Measurements from ENCODE around the gene MRM3. TPM values are rescaled to one million over a fixed set of nuclear protein-coding genes. Genes with fewer than 3 reads are reported as not detected.
"Not testable (repeated sequence)": the region's sequence is repeated elsewhere in the genome, so short reads cannot be mapped to it uniquely, and the experiment has no call there.

Gene MRM3
- total RNA-seq, 1 donor from 2014 or later = 29.3 TPM

GRCh38 chr17:746783-747629, 35.1 kb upstream of the MRM3 start:
- H3K4me1 Mint-ChIP-seq (ENCODE audit: low read depth) = peaks cover 23% of the 10 kb centered on the region
- no peaks in the 10 kb centered on the region for H3K27me3 Mint-ChIP-seq (ENCODE audit: low read depth)
- intact Hi-C loops (cut with micrococcal nuclease) = no loop called here
- DNase-seq (ENCODE audit: low spot score) = no peak
- peaks cover 10% of the 10 kb centered on the region for H3K9me3 Mint-ChIP-seq
- H3K27ac Mint-ChIP-seq = no peak overlapping the region
- peaks cover 88% of the 10 kb centered on the region for H3K36me3 Mint-ChIP-seq (ENCODE audit: low read depth)
- no peak overlapping the region for H3K4me3 Mint-ChIP-seq (ENCODE audit: low read depth)

GRCh38 chr17:748604-749003, 33.5 kb upstream of the MRM3 start:
- DNase-seq (ENCODE audit: low spot score); H3K27ac Mint-ChIP-seq; intact Hi-C loops (cut with micrococcal nuclease); H3K4me3 Mint-ChIP-seq (ENCODE audit: low read depth); H3K27me3 Mint-ChIP-seq (ENCODE audit: low read depth): not testable (repeated sequence)
- Mint-ChIP-seq H3K9me3 (peaks cover 10% of the 10 kb centered on the region), H3K4me1 (ENCODE audit: low read depth) (peaks cover 26% of the 10 kb centered on the region), H3K36me3 (ENCODE audit: low read depth) (peaks cover 73% of the 10 kb centered on the region)

- intact Hi-C loops (cut with micrococcal nuclease); H3K27me3 Mint-ChIP-seq (ENCODE audit: low read depth); H3K27ac Mint-ChIP-seq; DNase-seq (ENCODE audit: low spot score): not testable (repeated sequence)
- H3K4me1 Mint-ChIP-seq (ENCODE audit: low read depth) = peaks cover 26% of the 10 kb centered on the region
- H3K36me3 Mint-ChIP-seq (ENCODE audit: low read depth) = peaks cover 65% of the 10 kb centered on the region
- H3K4me3 Mint-ChIP-seq (ENCODE audit: low read depth) = peak overlapping the region; percentile 57
- H3K9me3 Mint-ChIP-seq = peaks cover 10% of the 10 kb centered on the region
Observed at GRCh38 chr17:749359-749758, 32.8 kb upstream of the MRM3 start.

GRCh38 chr17:750431-751037, 31.6 kb upstream of the MRM3 start:
- peaks cover 61% of the 10 kb centered on the region for H3K36me3 Mint-ChIP-seq (ENCODE audit: low read depth)
- intact Hi-C loops (cut with micrococcal nuclease) = loop anchor here (2.0 to 5.0 kb wide), 2 partner anchors 32 to 338 kb away; partner anchors contain the start of genes GLOD4 and MRM3
- peak overlapping the region; percentile 8 for H3K27ac Mint-ChIP-seq

GRCh38 chr17:751269-752001, 30.7 kb upstream of the MRM3 start:
- Mint-ChIP-seq H3K4me3 (ENCODE audit: low read depth) (peak overlapping the region; percentile 98), H3K27ac (peak overlapping the region; percentile 91), H3K9me3 (peaks cover 10% of the 10 kb centered on the region), H3K36me3 (ENCODE audit: low read depth) (peaks cover 61% of the 10 kb centered on the region), H3K27me3 (ENCODE audit: low read depth) (no peaks in the 10 kb centered on the region), H3K4me1 (ENCODE audit: low read depth) (peaks cover 26% of the 10 kb centered on the region)
- intact Hi-C loops (cut with micrococcal nuclease) = loop anchor here (1.0 to 5.0 kb wide), 3 partner anchors 31 to 339 kb away; partner anchors contain the start of genes GLOD4, MRM3 and VPS53
- DNase-seq (ENCODE audit: low spot score) = peak; percentile 56

More at GRCh38 chr17:750431-751037, 31.6 kb upstream of the MRM3 start:
- Mint-ChIP-seq H3K9me3 (peaks cover 10% of the 10 kb centered on the region), H3K4me1 (ENCODE audit: low read depth) (peaks cover 26% of the 10 kb centered on the region), H3K4me3 (ENCODE audit: low read depth) (peak overlapping the region; percentile 98), H3K27me3 (ENCODE audit: low read depth) (no peaks in the 10 kb centered on the region)
- no peak for DNase-seq (ENCODE audit: low spot score)

- peak within 1 kb of the TSS; percentile 98 for H3K4me3 Mint-ChIP-seq (ENCODE audit: low read depth)
- DNase-seq (ENCODE audit: low spot score) = peak; percentile 97
- H3K4me1 Mint-ChIP-seq (ENCODE audit: low read depth) = peaks cover 26% of the 10 kb centered on the region
- no peaks in the 10 kb centered on the region for H3K27me3 Mint-ChIP-seq (ENCODE audit: low read depth)
- peaks cover 10% of the 10 kb centered on the region for H3K9me3 Mint-ChIP-seq
- intact Hi-C loops (cut with micrococcal nuclease) = loop anchor here (1.0 to 5.0 kb wide), 2 partner anchors 38 to 340 kb away; partner anchors contain the start of gene VPS53
- peak within 1 kb of the TSS; percentile 95 for H3K27ac Mint-ChIP-seq
- H3K36me3 Mint-ChIP-seq (ENCODE audit: low read depth) = peaks cover 61% of the 10 kb centered on the region
Observed at GRCh38 chr17:752002-752619, 30.0 kb upstream of the MRM3 start, which contains the start of gene GEMIN4. Gene GEMIN4, minus strand, starts transcription at chr17:752264. Its CDS starts 122 bp downstream, at chr17:752142.

- DNase-seq (ENCODE audit: low spot score) = no peak
- intact Hi-C loops (cut with micrococcal nuclease) = loop anchor here (1.0 to 5.0 kb wide), 2 partner anchors 38 to 340 kb away; partner anchors contain the start of gene VPS53
Observed at GRCh38 chr17:752620-753219, 29.4 kb upstream of the MRM3 start.

GRCh38 chr17:753418-753817, 28.7 kb upstream of the MRM3 start:
- intact Hi-C loops (cut with micrococcal nuclease) = loop anchor here (5.0 kb wide), 1 partner anchor 341 kb away; a partner anchor contains a TSS
- peak overlapping the region; percentile 38 for H3K27ac Mint-ChIP-seq
- peaks cover 50% of the 10 kb centered on the region for H3K36me3 Mint-ChIP-seq (ENCODE audit: low read depth)
- H3K27me3 Mint-ChIP-seq (ENCODE audit: low read depth) = no peaks in the 10 kb centered on the region
- DNase-seq (ENCODE audit: low spot score) = no peak
- peaks cover 26% of the 10 kb centered on the region for H3K4me1 Mint-ChIP-seq (ENCODE audit: low read depth)
- H3K4me3 Mint-ChIP-seq (ENCODE audit: low read depth) = peak overlapping the region; percentile 47
- peaks cover 9% of the 10 kb centered on the region for H3K9me3 Mint-ChIP-seq

More at GRCh38 chr17:752620-753219, 29.4 kb upstream of the MRM3 start:
- Mint-ChIP-seq H3K4me3 (ENCODE audit: low read depth) (peak overlapping the region; percentile 89), H3K9me3 (peaks cover 10% of the 10 kb centered on the region), H3K36me3 (ENCODE audit: low read depth) (peaks cover 57% of the 10 kb centered on the region), H3K4me1 (ENCODE audit: low read depth) (peaks cover 26% of the 10 kb centered on the region), H3K27ac (peak overlapping the region; percentile 95), H3K27me3 (ENCODE audit: low read depth) (no peaks in the 10 kb centered on the region)

- H3K27ac Mint-ChIP-seq; H3K9me3 Mint-ChIP-seq; H3K27me3 Mint-ChIP-seq (ENCODE audit: low read depth); H3K4me3 Mint-ChIP-seq (ENCODE audit: low read depth); DNase-seq (ENCODE audit: low spot score); intact Hi-C loops (cut with micrococcal nuclease): not testable (repeated sequence)
- peaks cover 51% of the 10 kb centered on the region for H3K36me3 Mint-ChIP-seq (ENCODE audit: low read depth)
- peaks cover 15% of the 10 kb centered on the region for H3K4me1 Mint-ChIP-seq (ENCODE audit: low read depth)
Observed at GRCh38 chr17:755319-755961, 26.7 kb upstream of the MRM3 start.

GRCh38 chr17:756010-756567, 26.1 kb upstream of the MRM3 start:
- peaks cover 51% of the 10 kb centered on the region for H3K36me3 Mint-ChIP-seq (ENCODE audit: low read depth)
- H3K27ac Mint-ChIP-seq; H3K4me1 Mint-ChIP-seq (ENCODE audit: low read depth); intact Hi-C loops (cut with micrococcal nuclease); H3K4me3 Mint-ChIP-seq (ENCODE audit: low read depth); H3K27me3 Mint-ChIP-seq (ENCODE audit: low read depth); DNase-seq (ENCODE audit: low spot score); H3K9me3 Mint-ChIP-seq: not testable (repeated sequence)

GRCh38 chr17:759964-760363, 22.2 kb upstream of the MRM3 start:
- Mint-ChIP-seq H3K36me3 (ENCODE audit: low read depth) (peaks cover 65% of the 10 kb centered on the region), H3K4me1 (ENCODE audit: low read depth) (no peaks in the 10 kb centered on the region), H3K9me3 (no peaks in the 10 kb centered on the region), H3K27me3 (ENCODE audit: low read depth) (no peaks in the 10 kb centered on the region), H3K4me3 (ENCODE audit: low read depth) (no peak overlapping the region), H3K27ac (no peak overlapping the region)
- intact Hi-C loops (cut with micrococcal nuclease) = no loop called here
- no peak for DNase-seq (ENCODE audit: low spot score)
